ENCODE measurements around the gene CDK5. TPM values are rescaled to one million over a fixed set of nuclear protein-coding genes. Genes with fewer than 3 reads are reported as not detected.

CDK5 gene
- total and polyA plus RNA-seq, 9 of the 15 experiments (the other 6 are each of a cell fraction or from before 2014, with no cell fraction given) = 3.2 to 38.0 (median 27.5) TPM

DNA sequence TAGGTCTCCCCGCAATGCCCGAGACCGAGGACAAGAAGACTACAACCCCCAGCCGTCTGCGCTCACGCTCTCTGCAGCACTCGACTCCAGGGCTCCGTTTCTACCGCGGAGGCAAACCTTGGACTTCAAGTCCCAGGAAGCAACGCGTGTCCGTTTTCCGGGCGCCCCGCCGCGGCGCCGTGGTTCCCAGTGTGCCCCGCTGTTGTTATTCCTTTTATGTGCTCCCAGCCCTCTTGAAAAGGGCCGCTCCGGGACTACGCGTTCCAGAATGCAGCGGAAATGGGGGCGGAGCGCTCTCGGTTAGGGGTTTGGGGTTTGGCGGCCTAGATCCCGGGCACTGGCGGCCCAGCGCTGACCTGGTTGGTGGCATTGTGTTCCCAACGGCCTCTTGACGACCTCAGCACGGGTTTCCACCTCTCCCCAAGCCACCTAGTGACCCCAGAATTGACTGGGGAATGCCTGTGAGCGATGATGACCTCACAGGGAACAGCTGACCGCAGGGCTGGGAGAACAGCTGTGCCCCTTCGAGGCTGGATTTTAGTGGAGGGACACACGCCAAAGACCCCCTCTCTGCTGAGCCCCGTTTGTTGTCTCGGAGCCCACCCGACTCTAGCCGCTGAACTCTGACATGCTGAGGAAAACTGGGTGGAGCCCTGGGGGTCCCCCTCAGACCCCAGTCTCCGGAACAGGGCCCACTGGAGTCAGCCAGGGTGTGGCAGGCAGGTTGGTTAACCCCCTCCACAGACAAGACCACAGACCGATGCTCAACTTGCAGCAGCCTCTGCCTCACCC is 488 bp upstream of the CDK5 start (continued):
- TF ChIP-seq RFX7 (CRISPR knock-in tag; IDR thresholded peaks at IDR 0.05) = no peak
- TF ChIP-seq ZNF75A (CRISPR knock-in tag; IDR thresholded peaks at IDR 0.05) = no peak
- TF ChIP-seq ZNF146 (CRISPR knock-in tag; IDR thresholded peaks at IDR 0.05; ENCODE audit: unreplicated experiment) = no peak
- TF ChIP-seq SP1 (CRISPR knock-in tag; IDR thresholded peaks at IDR 0.05) = peak; percentile 95
- TF ChIP-seq ATF7 (IDR thresholded peaks at IDR 0.05) = peak; percentile 97
- TF ChIP-seq PRPF4 (IDR thresholded peaks at IDR 0.05; ENCODE audit: insufficient read depth, low read depth, low read length, poor library complexity, severe bottlenecking) = no peak
- TF ChIP-seq TEAD4 (IDR thresholded peaks at IDR 0.05; ENCODE audit: low read length) = 0 out of 2 replicates have a peak, but pooled peaks have one; percentile 14
- TF ChIP-seq TEAD4 (CRISPR knock-in tag; IDR thresholded peaks at IDR 0.05; ENCODE audit: borderline replicate concordance) = no peak
- TF ChIP-seq TSC22D4 (tag; IDR thresholded peaks at IDR 0.05) = no peak
- TF ChIP-seq, protein P1, sequence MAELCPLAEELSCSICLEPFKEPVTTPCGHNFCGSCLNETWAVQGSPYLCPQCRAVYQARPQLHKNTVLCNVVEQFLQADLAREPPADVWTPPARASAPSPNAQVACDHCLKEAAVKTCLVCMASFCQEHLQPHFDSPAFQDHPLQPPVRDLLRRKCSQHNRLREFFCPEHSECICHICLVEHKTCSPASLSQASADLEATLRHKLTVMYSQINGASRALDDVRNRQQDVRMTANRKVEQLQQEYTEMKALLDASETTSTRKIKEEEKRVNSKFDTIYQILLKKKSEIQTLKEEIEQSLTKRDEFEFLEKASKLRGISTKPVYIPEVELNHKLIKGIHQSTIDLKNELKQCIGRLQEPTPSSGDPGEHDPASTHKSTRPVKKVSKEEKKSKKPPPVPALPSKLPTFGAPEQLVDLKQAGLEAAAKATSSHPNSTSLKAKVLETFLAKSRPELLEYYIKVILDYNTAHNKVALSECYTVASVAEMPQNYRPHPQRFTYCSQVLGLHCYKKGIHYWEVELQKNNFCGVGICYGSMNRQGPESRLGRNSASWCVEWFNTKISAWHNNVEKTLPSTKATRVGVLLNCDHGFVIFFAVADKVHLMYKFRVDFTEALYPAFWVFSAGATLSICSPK (IDR thresholded peaks at IDR 0.05; ENCODE audit: borderline replicate concordance) = no peak
- TF ChIP-seq NELFE (IDR thresholded peaks at IDR 0.05; ENCODE audit: insufficient read depth, insufficient read length) = no peak
- no peak for TF ChIP-seq FOXJ3 (CRISPR knock-in tag; IDR thresholded peaks at IDR 0.05)
- TF ChIP-seq MYNN (IDR thresholded peaks at IDR 0.05) = peak; percentile 49; the same call in 1 of the 2 replicates
- TF ChIP-seq MYNN (CRISPR knock-in tag; IDR thresholded peaks at IDR 0.05) = no peak
- TF ChIP-seq SOX6 (IDR thresholded peaks at IDR 0.05) = peak; percentile 49; the same call in 1 of the 2 replicates
- TF ChIP-seq, protein P2, sequence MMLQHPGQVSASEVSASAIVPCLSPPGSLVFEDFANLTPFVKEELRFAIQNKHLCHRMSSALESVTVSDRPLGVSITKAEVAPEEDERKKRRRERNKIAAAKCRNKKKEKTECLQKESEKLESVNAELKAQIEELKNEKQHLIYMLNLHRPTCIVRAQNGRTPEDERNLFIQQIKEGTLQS (IDR thresholded peaks at IDR 0.05) = peak; percentile 96
- TF ChIP-seq, protein P2 (CRISPR knock-in tag; conservative IDR thresholded peaks at IDR 0.05) = peak; percentile 88
- TF ChIP-seq ZFP30 (CRISPR knock-in tag; IDR thresholded peaks at IDR 0.05; ENCODE audit: borderline replicate concordance) = no peak
- TF ChIP-seq MTA2 (IDR thresholded peaks at IDR 0.05; ENCODE audit: low read depth) = no peak
- TF ChIP-seq NR3C1 (CRISPR knock-in tag; IDR thresholded peaks at IDR 0.05) = no peak
- peak; percentile 84 for TF ChIP-seq KDM5B (IDR thresholded peaks at IDR 0.05; ENCODE audit: insufficient replicate concordance, low read depth, low read length)
- TF ChIP-seq LCOR (CRISPR knock-in tag; IDR thresholded peaks at IDR 0.05) = peak; percentile 27; the same call in 1 of the 2 replicates
- no peak for TF ChIP-seq STAG1 (CRISPR knock-in tag; IDR thresholded peaks at IDR 0.05; ENCODE audit: borderline replicate concordance)
- no peak for TF ChIP-seq RFX5 (IDR thresholded peaks at IDR 0.05; ENCODE audit: low read depth, low read length)
- no peak for TF ChIP-seq ILK (tag; IDR thresholded peaks at IDR 0.05; ENCODE audit: borderline replicate concordance, low read depth)
- TF ChIP-seq PURB (CRISPR knock-in tag; IDR thresholded peaks at IDR 0.05; ENCODE audit: low read depth) = no peak
- TF ChIP-seq, protein P3, sequence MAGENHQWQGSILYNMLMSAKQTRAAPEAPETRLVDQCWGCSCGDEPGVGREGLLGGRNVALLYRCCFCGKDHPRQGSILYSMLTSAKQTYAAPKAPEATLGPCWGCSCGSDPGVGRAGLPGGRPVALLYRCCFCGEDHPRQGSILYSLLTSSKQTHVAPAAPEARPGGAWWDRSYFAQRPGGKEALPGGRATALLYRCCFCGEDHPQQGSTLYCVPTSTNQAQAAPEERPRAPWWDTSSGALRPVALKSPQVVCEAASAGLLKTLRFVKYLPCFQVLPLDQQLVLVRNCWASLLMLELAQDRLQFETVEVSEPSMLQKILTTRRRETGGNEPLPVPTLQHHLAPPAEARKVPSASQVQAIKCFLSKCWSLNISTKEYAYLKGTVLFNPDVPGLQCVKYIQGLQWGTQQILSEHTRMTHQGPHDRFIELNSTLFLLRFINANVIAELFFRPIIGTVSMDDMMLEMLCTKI (IDR thresholded peaks at IDR 0.05; ENCODE audit: partially characterized antibody) = no peak

Measured in K562 (cell line).